HG03439 (cell line): ENCODE data around the gene OVOL3.

Experiments used
- ATAC-seq: cut with Tn5 transposase; IDR thresholded peaks from one replicate; pipeline ENCODE4 v1.9.1; 2021; ENCODE audit warnings: mild to moderate bottlenecking, moderate library complexity; ENCODE audit not compliant: unreplicated experiment

Gene OVOL3

GRCh38 chr19:36099166-36099785 lies 11.7 kb upstream of the OVOL3 start:
- no peak for ATAC-seq

- no peak for ATAC-seq
These were observed 10.5 kb upstream of the OVOL3 start for GRCh38 chr19:36100476-36100875.

- ATAC-seq, result no peak
These were observed 9.2 kb upstream of the OVOL3 start for GRCh38 chr19:36101550-36102327.

GRCh38 chr19:36103040-36103626 lies 7.8 kb upstream of the OVOL3 start:
- ATAC-seq, result no peak

GRCh38 chr19:36103842-36104552 lies 6.9 kb upstream of the OVOL3 start:
- no peak for ATAC-seq

GRCh38 chr19:36106441-36106840 lies 4.5 kb upstream of the OVOL3 start:
- ATAC-seq, result no peak

GRCh38 chr19:36106991-36107390 lies 4.0 kb upstream of the OVOL3 start:
- ATAC-seq, result no peak

GRCh38 chr19:36108684-36109083 lies 2.3 kb upstream of the OVOL3 start:
- ATAC-seq, result no peak

GRCh38 chr19:36111200-36111539 lies 227 bp downstream of the OVOL3 start:
- no peak for ATAC-seq

- ATAC-seq, result no peak
These were observed 1.7 kb downstream of the OVOL3 start for GRCh38 chr19:36112678-36113077.

GRCh38 chr19:36113425-36113824 lies 2.5 kb downstream of the OVOL3 start:
- no peak for ATAC-seq

GRCh38 chr19:36113894-36114720 lies 3.2 kb downstream of the OVOL3 start:
- ATAC-seq, result peak; percentile 1

GRCh38 chr19:36114721-36115452 lies 3.9 kb downstream of the OVOL3 start, which contains the start of gene POLR2I:
POLR2I (minus strand) TSS chr19:36114875; CDS start chr19:36114856, 19 bp downstream.
- ATAC-seq, result peak; percentile 78

GRCh38 chr19:36115453-36116343 lies 4.8 kb downstream of the OVOL3 start, which contains the start of gene TBCB:
TBCB (plus strand) TSS chr19:36115468; CDS start chr19:36115561, 93 bp downstream.
- ATAC-seq, result peak; percentile 37

GRCh38 chr19:36116344-36116637 lies 5.3 kb downstream of the OVOL3 start:
- no peak for ATAC-seq

- no peak for ATAC-seq
These were observed 9.4 kb downstream of the OVOL3 start for GRCh38 chr19:36120092-36120983.

- no peak for ATAC-seq
These were observed 10.0 kb downstream of the OVOL3 start for GRCh38 chr19:36120984-36121358.

- no peak for ATAC-seq
These were observed 10.7 kb downstream of the OVOL3 start for GRCh38 chr19:36121486-36122124.
